GM12874 (cell line): ENCODE data around the gene GPR35.

Experiments
- CTCF ChIP-seq: IDR thresholded peaks from 2 replicates; pipeline ENCODE4 v1.5.1; 2011; ENCODE audit warnings: low read depth, mild to moderate bottlenecking, control low read depth, low read length, moderate library complexity; ENCODE audit not compliant: insufficient read depth

The GPR35 gene

GRCh38 chr2:240632306-240632721 lies 7.0 kb downstream of the GPR35 start:
- no peak for TF ChIP-seq CTCF

DNA sequence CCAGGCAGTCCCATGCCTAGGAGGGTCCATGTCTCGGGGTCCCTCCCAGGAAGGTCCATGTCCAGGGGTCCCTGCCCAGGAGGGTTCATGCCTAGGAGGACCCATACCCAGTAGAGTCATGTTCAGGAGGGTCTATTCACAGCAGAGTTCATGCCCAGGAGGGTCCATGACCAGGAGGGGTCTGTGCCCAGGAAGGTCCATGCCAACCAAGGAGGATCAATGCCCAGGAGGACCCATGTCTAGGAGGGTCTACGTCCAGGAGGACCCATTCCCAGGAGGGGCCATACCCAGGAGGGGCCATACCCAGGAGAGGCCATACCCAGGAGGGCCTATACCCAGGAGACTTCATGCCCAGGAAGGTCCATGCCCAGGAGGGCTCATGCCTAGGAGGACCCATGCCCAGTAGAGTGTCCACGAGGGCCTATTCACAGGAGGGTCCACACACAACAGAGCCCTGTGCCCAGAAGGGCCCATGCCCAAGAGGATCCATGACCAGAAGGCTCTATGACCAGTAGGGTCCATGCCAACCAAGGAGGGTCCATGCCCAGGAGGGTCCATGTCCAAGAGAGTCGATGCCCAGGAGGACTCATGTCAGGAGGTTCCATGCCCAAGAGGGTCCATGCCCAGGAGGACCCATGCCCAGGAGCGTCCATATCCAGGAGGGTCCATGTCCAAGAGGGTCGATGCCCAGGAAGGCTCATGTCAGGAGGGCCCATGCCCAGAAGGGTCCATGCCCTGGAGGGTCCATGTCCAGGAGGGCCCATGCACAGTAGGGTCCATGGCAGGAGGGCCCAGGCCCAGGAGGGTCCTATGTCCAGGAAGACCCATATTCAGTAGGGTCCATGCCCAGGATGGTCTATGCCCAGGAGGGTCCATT lies 10.1 kb downstream of the GPR35 start:
- no peak for TF ChIP-seq CTCF

- TF ChIP-seq CTCF: no peak
Measured at GRCh38 chr2:240635998-240636547, 10.8 kb downstream of the GPR35 start.

DNA sequence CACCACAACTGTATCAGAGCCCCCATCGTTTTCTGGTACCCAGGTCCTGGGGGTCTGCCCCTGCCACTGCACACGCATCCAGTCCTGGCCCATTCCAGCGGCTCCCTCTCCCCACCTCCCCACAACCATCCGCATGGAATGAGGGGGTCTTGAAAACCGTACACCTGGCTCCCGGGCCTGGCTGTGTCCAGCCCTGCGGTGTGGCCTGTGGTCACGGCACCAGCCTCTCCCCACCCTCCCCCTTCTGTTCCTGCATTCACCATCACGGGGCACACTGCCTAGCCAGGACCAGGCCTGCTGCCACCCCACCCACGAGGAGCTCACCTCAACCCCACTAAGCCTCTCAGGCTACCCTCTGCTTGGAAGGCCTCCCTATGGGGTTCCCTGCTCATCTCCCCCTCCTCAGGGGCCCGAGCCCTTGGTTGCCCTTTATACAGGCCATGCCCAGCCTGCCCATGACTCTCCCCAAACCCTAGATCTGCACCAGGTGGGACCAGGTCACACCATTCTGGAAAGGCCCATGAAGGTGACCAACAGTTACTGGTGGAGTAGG lies 11.4 kb downstream of the GPR35 start:
- TF ChIP-seq CTCF: no peak

GRCh38 chr2:240637116-240637900 lies 12.0 kb downstream of the GPR35 start:
- TF ChIP-seq CTCF: no peak

- TF ChIP-seq CTCF: no peak
Measured at GRCh38 chr2:240637901-240638345, 12.6 kb downstream of the GPR35 start.
